Activated T-cell treated with anti-CD3 and anti-CD28 coated beads for 1 hour (primary cell): ENCODE data around the gene CDA.

Experiments
- DNase-seq: peaks from one replicate; pipeline ENCODE4 v3.0.0-alpha.2; 2020; ENCODE audit warnings: low read depth

The CDA gene

DNA sequence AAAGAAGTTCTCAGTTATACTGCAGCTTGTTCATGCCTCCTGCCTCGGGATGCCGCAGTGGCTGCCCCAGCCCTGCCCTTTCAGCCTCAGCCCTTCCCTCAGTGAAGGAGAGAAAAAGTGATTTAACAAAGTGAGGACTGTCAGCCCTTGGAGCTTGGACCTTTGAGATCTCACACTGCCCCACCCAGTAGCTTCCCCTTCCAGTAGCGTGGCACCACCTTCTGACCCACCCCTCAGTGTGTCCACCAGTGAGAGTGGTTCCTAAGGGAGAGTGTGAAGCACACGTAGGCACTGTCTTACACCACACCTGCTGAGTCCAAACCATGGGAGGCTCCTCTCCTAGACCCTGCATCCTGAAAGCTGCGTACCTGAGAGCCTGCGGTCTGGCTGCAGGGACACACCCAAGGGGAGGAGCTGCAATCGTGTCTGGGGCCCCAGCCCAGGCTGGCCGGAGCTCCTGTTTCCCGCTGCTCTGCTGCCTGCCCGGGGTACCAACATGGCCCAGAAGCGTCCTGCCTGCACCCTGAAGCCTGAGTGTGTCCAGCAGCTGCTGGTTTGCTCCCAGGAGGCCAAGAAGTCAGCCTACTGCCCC lies at the start of gene CDA:
Gene CDA (plus strand): TSS at position 464 of the 592 bp plus-strand sequence. CDS start 33 bp downstream, at position 497.
- DNase-seq, result no peak

DNA sequence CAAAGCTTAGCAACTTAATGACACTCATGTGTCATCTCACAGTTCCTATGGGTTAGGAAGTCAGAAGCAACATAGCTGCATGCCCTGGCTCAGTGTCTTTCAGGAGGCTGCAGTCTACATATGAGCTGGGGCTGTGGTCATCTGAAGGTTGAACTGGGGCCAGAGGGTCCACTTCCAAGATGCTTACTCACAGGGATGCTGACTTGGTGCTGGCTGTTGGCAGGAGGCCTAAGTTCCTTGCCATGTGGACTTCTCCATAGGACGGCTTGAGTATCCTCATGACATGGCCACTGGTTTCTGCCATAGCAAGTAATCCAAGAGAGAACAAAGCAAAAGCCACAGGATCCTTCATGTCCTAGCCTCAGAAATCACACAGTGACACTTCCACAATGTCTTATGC lies 48.6 kb upstream of the CDA start:
- no peak for DNase-seq

DNA sequence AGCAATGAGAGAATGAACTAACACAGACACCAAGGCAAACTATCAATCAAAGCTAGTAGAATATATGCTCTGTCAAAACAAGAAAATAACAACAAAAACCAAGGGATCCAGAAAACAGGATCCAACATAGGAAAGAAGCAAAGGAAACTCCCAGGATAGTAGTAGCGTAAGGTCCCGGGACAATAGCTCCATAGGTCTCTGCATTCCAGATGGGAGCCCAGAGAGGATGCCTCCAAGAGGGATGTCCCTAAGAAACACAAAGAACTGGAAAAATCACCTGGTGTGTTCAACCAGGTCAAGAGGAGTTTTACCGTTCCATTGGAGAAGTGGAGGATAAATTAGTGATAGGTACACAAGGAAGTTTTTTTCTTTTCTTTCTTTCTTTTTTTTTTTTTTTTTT lies 42.3 kb upstream of the CDA start:
- DNase-seq, result no peak

DNA sequence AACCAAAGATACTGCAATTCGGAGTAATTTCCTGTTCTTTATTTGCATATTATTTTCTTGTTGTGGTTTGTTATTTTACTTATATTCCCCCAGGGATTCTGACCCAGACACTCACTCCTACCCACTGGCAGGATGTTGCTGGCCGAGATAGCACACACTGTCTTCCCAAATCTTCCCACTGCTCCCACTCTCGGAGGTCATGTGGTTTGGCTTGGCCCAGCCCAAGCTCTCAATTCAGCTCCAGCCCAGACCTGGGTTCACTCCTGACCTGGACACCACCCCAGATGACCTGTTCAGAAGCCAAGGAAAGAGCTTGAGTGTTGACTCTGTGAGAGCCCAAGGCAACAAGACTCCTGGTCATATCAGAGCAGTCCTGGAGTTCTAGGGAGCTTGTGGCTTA lies 37.7 kb upstream of the CDA start:
- no peak for DNase-seq

DNA sequence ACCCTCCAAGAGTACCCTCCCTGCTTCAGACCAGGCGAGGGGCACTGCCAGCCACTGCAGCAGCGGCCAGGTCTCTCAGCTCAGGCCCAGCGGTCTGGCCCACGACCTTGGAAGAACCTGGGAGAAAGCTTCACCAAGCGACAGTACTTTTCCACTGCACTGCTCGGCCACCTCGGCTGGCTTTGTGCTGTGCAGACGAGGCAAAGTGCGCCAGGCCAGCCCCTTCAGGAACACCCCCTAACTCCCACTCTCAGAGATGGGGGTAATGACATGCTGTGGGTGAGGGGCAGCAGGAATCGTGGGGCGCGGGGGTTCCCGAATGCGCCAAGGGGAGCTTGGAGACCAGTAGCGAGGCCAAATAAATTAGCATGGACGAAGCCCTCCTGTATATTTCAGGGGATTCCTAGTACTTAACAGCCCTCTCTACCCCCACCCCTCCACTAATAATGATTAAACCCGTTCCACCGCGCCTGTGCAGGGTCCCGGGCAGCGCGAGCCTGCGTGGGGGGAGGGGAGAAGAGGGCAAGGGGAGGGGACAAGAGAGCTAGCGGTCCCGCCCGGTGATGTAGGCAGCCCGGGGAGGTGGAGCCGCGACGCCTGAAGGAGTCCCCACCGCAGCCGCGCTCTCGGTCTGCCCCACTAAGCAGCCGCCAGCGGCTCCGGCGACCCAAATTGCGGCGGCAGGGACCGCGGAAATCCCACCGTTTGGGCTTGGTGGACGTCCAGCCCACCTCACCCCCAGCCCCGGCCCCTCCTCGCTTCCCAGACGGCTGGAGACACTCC lies 36.8 kb upstream of the CDA start, which contains the start of gene FAM43B:
Gene FAM43B (plus strand): TSS at position 629 of the 783 bp plus-strand sequence. CDS start 401 bp downstream, outside the sequence.
- DNase-seq, result no peak

DNA sequence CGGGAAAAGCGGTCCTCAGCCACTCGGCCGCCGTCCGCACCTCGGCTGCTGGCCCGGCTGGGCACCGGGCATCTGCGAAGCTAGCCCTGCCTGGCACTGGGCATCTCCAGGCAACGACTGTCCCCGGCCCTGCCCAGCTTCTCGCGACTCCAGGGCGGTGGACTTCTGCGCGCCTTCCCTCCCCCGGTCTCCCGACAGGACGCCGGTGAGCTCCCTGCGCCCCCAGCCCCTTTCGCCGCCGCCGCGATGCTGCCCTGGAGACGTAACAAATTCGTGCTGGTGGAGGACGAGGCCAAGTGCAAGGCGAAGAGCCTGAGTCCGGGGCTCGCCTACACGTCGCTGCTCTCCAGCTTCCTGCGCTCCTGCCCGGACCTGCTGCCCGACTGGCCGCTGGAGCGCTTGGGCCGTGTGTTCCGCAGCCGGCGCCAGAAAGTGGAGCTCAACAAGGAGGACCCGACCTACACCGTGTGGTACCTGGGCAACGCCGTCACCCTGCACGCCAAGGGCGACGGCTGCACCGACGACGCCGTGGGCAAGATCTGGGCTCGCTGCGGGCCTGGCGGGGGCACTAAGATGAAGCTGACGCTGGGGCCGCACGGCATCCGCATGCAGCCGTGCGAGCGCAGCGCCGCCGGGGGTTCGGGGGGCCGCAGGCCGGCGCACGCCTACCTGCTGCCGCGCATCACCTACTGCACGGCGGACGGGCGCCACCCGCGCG lies 36.0 kb upstream of the CDA start:
- no peak for DNase-seq

DNA sequence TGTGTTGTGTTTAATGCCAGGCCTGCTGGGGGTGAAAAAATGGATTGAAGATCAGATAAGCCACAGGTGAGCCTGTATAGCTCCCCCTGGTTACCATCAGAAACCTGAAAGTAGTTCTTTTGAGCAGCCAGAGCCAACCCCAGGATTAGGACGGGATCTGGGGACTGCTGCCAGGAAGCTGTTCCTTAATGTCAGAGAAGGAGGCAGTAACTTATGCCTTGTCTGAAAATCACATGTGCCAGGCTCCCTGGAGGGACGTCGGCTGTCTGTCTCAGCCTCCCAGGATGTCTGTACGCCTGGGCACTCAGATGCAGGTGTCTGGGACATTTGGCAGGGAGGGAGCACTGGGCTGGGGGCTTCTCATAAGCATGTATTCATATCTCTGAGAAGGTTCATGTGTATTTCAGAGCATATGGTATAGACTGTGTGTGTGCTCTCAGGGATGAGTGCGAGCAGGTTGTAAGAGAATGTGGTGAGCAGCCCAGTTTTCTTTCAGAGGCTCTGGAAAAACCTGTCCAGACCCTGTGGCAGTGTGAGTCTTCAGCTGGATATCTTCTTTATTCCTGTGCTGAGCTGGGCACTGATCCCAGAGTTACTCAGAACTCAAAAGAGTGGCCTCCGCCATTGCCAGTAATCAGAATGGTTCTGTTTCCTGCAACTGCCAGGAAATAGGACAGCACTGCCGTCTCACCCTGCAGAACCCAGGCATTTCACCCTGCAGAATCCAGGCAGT lies 33.7 kb upstream of the CDA start:
- no peak for DNase-seq

DNA sequence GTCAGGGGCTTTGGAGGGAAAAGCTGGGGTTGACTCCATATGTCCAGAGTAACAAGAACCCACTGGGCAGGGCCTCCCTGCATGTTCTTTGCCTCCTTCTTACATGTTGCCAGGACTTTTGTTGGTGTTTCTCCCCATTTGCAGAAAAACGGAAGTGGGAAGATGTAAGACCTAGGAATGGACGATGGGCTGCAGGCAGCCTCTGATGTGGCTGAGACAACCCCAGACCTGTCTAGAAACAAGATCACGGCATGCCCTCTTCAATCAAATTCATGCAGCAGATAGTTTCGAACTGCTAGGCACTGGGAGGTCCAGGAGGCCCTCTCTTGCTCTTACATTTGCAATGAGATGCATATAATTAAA lies 33.2 kb upstream of the CDA start:
- no peak for DNase-seq

DNA sequence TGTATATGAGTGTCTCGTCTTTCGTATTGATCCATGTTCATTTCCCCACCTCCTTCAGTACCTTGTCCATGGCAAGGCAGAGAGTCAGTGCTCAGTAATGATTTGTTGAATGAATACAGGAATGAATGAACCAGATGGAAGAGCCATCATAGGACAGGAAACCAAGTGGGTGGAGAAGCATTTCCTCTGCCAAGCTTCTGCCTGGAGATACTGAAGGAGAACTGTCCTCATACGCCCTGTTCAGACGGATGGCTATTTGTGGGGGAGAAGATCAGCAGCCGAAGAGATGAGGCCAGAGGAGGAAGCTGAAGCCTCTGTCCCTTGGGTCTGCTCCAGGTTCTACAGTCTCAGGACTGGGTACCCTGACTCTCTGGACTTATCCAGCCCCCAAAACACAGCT lies 30.7 kb upstream of the CDA start:
- no peak for DNase-seq

DNA sequence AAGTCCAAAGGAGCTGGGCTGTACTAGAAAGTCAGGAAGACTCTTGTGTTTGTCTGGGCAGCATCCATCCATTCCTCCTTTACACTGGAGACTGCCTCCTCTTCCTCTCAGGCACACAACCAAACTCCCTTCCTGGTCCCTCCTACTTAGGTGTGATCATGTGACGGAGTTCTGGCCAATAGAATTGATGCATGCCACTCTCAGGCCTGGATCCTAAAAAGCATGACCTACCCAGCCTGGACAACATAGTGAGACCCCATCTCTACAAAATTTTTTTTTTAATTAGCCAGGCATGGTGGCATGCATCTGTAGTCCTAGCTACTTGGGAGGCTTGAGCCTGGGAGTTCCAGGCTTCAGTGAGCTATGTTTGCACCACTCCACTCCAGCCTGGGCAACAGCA lies 27.9 kb upstream of the CDA start:
- DNase-seq, result no peak

DNA sequence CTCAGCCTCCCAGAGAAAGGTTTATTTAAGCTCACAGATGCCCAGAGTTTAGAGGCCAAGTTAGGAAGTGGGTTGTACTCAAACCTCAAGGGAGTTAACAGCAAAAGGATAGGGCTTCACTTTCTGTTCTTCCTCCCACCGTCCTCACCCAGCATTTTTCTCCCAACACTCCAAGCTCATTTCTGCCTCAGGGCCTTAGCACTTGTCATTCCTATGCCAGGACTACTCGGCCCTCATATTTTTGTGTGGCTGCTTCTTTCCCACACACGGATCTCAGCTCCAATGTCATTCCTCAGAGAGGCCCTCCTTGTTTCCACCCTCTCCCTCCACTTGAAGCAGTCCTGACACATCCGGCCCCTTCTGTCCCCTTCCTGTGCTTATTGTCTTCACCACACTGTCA lies 23.7 kb upstream of the CDA start:
- no peak for DNase-seq

DNA sequence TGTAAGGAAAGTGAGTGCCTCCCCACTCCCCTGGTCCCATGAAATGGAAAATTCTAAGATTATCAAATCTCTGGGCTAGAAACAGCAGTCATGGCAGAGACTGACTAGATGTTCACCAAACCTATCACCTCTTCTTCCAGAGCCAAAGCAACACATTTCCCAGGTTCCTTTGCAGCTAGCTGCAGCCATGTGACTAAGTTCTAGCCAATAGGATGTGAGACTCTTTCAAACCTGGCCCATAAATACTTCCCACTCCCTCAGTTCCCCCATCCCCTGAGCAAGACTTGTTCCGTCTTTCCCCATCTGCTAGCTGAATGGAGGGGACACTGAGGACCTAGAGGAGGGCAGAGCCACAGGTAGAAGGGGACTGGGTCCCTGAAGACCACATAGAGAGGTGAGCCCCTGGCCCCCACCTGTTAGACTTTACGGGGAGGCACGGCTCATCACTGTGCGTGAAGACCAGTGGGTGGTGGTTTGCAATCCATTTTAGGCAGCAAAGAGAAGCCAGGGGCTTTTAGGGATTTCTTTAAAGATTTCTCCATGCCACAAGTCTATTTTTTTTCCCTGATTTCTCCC lies 19.3 kb upstream of the CDA start:
- no peak for DNase-seq

DNA sequence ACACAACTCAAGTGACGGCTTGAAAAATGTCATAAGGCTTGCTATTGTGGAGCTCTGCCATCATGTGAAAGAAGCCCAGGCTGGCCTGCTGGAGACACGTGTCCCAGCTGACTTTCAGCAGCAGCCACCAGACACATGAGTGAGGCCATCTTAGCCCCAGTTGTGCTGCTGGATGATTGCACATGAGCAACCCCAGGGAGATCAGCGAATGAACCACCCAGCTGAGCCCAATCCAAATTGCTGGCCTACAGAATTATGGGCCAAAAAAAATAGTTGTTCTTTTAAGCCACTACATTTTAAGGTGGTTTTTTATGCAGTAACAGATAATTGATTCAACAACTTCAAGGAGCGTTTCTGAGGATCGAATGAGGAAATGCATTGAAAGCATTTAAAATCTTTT lies 17.5 kb upstream of the CDA start:
- no peak for DNase-seq

DNA sequence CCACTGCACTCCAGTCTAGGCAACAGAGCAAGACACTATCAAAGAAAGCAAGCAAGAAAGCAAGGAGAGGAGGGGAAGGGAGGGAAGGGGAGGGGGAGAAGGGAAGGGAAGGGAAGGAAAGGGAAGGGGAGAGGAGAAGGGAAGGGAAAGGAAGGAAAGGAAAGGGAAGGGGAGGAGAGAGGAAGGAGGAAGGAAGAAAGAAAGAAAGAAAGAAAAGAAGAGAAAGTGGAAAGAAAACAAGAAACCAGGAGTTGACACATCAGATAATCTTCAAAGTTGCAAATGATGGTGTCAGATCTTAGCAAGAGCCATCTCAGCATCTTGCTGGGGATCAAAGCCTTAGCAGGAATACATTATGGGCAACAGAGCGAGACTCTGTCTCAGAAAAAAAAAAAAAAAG lies 14.9 kb upstream of the CDA start:
- no peak for DNase-seq

DNA sequence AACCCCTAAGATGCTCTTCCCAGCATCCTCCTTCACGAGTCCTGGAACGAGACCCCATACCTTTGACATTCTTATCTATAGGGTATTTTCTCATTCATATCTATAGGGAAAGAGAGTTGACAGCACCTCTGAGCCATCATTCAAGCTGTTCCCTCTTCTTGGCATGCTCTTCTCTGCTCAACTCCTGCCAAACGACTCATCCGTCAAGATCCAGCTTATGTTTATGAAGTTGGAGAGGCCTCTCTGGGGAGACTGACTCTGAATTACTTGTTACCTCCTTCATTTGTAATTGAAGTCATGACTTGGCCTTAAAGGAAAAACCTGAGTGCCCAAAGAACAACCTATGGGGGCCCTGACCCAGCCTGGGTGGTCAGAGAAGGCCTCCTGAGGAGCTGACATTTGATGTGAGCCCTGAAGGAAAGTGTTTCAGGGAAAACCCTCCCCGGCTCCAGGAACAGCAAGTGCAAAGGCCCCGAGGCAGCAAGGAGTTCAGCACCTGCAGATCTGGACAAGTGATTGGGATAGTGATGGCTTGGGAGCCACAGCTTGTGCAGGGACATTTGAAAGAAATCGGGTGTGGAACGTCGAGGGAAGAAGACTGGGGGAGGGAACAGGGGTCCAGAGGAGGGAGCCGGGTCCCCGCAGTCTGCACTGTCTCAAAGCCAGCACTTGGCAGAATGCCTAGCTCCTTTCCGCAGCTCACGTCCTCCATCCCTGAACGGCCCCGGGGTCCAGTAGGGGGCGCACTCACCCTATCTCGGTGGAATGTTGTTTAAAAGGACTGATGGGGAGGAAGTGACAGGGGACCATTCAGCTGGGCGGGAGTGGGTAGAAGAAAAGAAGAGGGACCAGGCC lies 14.0 kb upstream of the CDA start:
- peak; percentile 50 for DNase-seq

DNA sequence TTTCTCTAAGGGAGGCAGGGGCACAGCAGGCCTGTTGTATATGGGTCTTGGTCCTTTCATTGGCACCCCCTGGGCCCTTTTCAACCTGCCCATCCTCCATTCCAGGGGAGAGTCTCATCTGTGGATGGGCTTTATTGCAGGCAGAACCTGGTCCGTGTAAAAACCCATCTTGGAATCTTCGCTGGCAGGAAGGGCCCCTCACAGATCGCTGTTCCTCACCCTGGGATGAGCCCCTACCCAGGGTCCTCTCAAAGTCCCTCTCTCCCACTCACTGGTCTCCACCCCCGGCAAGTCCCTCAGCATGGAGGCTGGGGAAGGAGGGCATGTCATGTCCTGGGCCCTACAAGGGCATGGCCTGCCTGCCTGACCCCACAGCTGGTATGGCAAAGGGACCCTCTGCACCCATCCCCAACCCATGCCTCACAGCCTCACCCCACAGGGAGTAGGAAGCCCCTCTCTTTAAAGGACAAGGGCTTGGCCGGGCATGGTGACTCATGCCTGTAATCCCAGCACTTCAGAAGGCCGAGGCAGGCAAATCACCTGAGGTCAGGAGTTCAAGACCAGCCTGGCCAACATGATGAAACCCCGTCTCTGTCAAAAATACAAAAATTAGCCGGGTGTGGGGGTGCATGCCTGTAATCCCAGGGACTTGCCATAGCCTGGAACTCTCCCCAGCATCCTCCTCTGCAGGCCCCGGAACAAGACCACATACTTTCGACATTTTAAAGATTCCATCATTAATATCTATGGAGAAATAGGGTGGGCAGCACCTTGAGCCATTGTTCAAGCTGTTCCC lies 13.2 kb upstream of the CDA start:
- no peak for DNase-seq

DNA sequence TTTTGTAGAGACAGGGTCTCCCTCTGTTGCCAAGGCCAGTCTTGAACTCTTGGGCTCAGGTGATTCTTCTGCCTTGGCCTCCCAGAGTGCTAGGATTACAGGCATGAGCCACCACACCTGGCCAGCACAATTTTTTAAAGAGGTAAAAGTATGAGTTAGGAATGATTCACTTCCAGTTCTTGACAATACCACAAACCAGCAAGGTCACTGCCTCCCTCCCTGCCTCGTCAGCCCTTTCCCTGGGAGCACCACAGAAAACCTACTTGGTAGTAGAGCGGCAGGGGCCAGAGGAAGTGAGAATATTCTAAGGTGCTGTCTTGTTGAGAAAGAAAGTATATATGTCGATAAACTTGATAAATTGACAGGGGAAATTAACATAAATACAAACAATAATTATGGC lies 10.8 kb upstream of the CDA start:
- no peak for DNase-seq

DNA sequence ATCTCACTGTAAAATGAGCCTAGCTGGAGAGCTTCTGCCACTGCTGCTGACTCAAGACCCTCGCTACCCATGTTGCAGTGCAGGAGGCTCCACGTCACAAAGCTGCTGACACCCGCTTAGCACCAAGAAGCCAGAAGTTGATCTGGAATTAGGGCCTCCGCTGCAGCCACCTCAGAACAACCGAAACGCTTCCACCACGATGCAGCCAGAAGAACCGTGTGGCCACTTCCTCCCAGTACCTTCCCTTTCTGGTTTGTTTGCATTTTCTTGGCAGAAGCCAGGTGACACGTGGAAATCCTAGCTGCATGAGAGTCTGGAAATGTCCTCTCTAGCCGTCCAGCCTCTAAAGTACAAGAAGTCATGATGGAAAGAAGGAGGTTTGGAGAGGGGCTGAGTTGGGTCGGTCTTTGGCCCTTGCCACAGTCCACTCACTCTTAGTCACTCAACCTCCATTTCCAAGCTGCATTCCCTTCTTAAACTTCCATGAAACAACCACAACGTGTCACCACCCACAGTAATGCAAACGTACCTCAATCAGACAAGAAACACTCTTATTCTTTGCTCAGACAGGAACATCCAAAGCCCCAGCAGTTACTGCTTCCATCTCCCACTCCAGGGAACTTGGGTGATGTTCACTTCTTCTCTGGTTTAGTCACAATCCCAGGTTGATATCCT lies 10.0 kb upstream of the CDA start:
- no peak for DNase-seq

DNA sequence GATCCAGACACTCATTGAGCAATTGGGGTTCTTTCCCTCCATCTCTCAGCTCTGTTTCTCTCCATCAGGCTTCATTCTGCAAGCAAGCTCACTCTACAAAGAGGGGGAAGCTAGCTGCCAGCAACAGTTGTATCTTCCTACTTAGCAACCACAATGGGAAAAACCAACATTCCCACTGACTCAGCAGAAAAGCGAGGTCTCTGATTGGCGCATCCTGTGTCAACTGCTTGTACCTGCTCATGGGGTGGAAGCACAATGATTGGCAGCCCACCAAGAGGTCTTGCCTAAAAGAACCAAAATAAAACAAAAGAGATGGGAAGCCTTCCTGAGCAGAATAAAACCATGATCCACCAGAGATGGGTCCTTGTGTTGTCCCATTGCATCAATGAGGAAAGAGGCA lies 4.0 kb upstream of the CDA start:
- DNase-seq, result no peak
